GOT3 (cell line): Measurements from ENCODE around the gene DLG1.
"Not testable (repeated sequence)": the region's sequence is repeated elsewhere in the genome, so short reads cannot be mapped to it uniquely, and the experiment has no call there.

ENCODE experiments used
- DNase-seq: peaks from one replicate; lab custom pipeline; 2025; ENCODE audit warnings: mixed read lengths; lab: John Stamatoyannopoulos, UW

Gene DLG1

GRCh38 chr3:197209366-197210260, 88.8 kb downstream of the DLG1 start:
- DNase-seq: no peak

GRCh38 chr3:197206913-197207312, 91.5 kb downstream of the DLG1 start:
- no peak for DNase-seq

- DNase-seq: no peak
Observed at GRCh38 chr3:197205675-197206074, 92.7 kb downstream of the DLG1 start.

GRCh38 chr3:197205265-197205664, 93.1 kb downstream of the DLG1 start:
- no peak for DNase-seq

- no peak for DNase-seq
Observed at GRCh38 chr3:197204736-197205135, 93.7 kb downstream of the DLG1 start.

GRCh38 chr3:197203714-197204146, 94.7 kb downstream of the DLG1 start:
- no peak for DNase-seq

GRCh38 chr3:197202694-197203093, 95.7 kb downstream of the DLG1 start:
- no peak for DNase-seq

GRCh38 chr3:197201791-197202452, 96.5 kb downstream of the DLG1 start:
- no peak for DNase-seq

- not testable (repeated sequence) for DNase-seq
Observed at GRCh38 chr3:197200856-197201255, 97.6 kb downstream of the DLG1 start.

GRCh38 chr3:197197334-197197733, 101.1 kb downstream of the DLG1 start:
- no peak for DNase-seq

- no peak for DNase-seq
Observed at GRCh38 chr3:197196192-197196591, 102.2 kb downstream of the DLG1 start.

GRCh38 chr3:197195326-197195725, 103.1 kb downstream of the DLG1 start:
- no peak for DNase-seq

- DNase-seq: not testable (repeated sequence)
Observed at GRCh38 chr3:197193759-197194158, 104.7 kb downstream of the DLG1 start.

- no peak for DNase-seq
Observed at GRCh38 chr3:197191897-197192296, 106.5 kb downstream of the DLG1 start.

GRCh38 chr3:197189623-197190022, 108.8 kb downstream of the DLG1 start:
- DNase-seq: no peak

GRCh38 chr3:197188963-197189362, 109.4 kb downstream of the DLG1 start:
- no peak for DNase-seq

GRCh38 chr3:197186887-197187588, 111.4 kb downstream of the DLG1 start:
- DNase-seq: no peak

GRCh38 chr3:197183582-197183981, 114.8 kb downstream of the DLG1 start:
- DNase-seq: no peak

GRCh38 chr3:197181741-197182140, 116.7 kb downstream of the DLG1 start:
- DNase-seq: no peak

GRCh38 chr3:197178998-197179397, 119.4 kb downstream of the DLG1 start:
- no peak for DNase-seq

- no peak for DNase-seq
Observed at GRCh38 chr3:197175503-197175902, 122.9 kb downstream of the DLG1 start.

- DNase-seq: no peak
Observed at GRCh38 chr3:197174927-197175326, 123.5 kb downstream of the DLG1 start.

- no peak for DNase-seq
Observed at GRCh38 chr3:197173620-197174019, 124.8 kb downstream of the DLG1 start.
